ENCODE measurements around the gene PIWIL4. TPM values are rescaled to one million over a fixed set of nuclear protein-coding genes. Genes with fewer than 3 reads are reported as not detected.

Gene PIWIL4
- polyA plus RNA-seq, 3 donors, result 1.3 to 5.7 (median 2.9) TPM

DNA sequence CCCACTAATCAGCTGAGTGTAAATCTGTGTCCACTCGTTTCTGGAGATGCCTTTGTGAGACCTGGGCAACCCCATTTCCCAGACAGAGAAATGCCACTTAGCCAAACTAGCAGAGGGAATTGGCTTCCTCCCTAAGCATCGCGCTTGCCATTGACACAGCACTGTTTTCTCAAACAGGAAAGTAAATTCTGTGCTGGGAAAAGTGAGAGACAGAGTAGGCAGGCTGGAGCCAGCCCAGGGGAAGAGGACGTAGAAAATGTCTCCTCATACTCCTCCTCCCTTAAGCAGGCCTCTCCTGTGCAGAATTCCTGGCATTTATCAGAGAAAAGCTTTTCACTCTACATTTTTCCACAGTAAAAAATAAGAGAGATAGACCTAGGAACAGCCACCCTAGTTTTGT is 101.9 kb downstream of the PIWIL4 start:
- 63 to 75% (median 71%) methylated on average over 4 of the region's 4 CpGs for WGBS, 3 donors
- no peak overlapping the region for H3K27ac ChIP-seq (ENCODE audit: low read depth, low read length)

Other genes starting within 250 kb of the PIWIL4 start
- under 1 TPM; 0.01 to 0.56 (median 0.03) TPM for gene GPR83, start 165.9 kb upstream of the PIWIL4 start, polyA plus RNA-seq
- gene MRE11, start 73.5 kb upstream of the PIWIL4 start, polyA plus RNA-seq, result 1 to 10 TPM; 3.9 to 7.0 (median 4.4) TPM
- gene ANKRD49, start 73.4 kb upstream of the PIWIL4 start, polyA plus RNA-seq, result 10 to 100 TPM in 1 of 3 donors, 1 to 10 TPM in 2; 8.0 to 10.9 (median 8.7) TPM
- gene C11orf97, start 54.9 kb upstream of the PIWIL4 start, polyA plus RNA-seq, result not detected
- 1 to 10 TPM; 1.5 to 2.7 (median 2.5) TPM for gene FUT4, start 23.4 kb upstream of the PIWIL4 start, polyA plus RNA-seq
- 10 to 100 TPM in 2 of 3 donors, 1 to 10 TPM in 1; 6.7 to 13.0 (median 10.8) TPM for gene AMOTL1, start 201.0 kb downstream of the PIWIL4 start, polyA plus RNA-seq